Measurements from ENCODE around the gene EFR3B.

DNA sequence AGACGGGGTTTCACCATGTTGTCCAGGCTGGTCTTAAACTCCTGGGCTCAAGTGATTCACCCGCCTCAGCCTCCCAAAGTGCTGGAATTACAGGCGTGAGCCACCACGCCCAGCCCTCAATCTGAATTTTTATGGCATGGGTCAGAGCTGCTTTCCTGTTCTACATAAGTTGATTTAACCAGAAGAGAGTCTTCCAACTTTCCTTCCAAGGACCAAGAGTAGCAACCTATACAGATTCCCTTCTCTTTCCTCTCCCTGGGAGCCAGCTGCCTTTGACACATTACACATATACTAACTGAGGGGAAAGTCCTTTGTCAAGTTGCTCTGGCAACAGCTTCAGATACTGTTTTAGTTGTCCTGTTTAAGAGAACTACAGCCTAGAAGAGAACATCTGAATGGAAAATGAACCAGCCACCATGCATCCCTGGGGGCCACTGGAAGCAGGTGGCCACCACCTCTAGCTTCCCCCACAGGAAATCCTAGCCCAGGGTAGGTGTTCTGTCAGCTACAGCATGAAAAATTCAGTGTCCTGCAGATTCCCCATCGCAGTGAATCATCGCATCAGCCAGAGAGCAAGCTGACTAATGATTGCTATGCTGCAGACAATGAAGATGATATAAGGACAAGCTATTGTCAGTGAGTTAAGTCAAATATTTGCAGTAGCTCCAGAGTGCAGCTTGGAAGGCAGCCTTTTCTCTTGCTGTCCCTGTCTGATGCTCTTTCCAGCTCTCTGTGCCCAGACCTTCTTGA, 63.6 kb downstream of the EFR3B start:
- TF ChIP-seq, protein P1, sequence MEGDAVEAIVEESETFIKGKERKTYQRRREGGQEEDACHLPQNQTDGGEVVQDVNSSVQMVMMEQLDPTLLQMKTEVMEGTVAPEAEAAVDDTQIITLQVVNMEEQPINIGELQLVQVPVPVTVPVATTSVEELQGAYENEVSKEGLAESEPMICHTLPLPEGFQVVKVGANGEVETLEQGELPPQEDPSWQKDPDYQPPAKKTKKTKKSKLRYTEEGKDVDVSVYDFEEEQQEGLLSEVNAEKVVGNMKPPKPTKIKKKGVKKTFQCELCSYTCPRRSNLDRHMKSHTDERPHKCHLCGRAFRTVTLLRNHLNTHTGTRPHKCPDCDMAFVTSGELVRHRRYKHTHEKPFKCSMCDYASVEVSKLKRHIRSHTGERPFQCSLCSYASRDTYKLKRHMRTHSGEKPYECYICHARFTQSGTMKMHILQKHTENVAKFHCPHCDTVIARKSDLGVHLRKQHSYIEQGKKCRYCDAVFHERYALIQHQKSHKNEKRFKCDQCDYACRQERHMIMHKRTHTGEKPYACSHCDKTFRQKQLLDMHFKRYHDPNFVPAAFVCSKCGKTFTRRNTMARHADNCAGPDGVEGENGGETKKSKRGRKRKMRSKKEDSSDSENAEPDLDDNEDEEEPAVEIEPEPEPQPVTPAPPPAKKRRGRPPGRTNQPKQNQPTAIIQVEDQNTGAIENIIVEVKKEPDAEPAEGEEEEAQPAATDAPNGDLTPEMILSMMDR (IDR thresholded peaks at IDR 0.05) = no peak
- TF ChIP-seq TEAD4 (CRISPR knock-in tag; IDR thresholded peaks at IDR 0.05) (no peak), USF2 (CRISPR knock-in tag; IDR thresholded peaks at IDR 0.05) (no peak), CREB1 (CRISPR knock-in tag; IDR thresholded peaks at IDR 0.05) (no peak)

Data from WTC11 (cell line).